ENCODE measurements around the gene BMP6.
A peak's percentile ranks its signal among the peaks of the same experiment; 100 is the strongest.

BMP6 gene

DNA sequence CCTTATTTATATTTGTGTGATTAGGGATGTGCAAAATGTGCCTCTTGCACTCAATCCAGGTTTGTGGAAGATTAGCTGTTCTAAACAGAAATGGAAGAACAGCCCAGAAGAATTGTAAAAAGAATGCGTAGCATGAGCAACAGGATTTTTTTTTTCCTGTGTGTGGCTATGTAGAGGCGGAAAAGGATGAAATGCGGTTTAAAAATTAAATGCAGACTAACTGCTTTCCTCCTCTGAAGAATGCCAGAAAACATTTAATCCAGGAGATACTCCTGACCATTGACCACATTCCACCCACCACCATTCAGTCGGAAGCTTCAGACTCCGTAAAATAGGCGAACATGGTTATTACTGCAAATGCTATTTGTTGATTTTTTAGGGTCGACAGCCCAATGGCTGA, 83.4 kb downstream of the BMP6 start:
- no peak overlapping the region for H2BK5ac ChIP-seq (ENCODE audit: low read depth, low read length, poor library complexity)
- no peak overlapping the region for H3K4ac ChIP-seq (ENCODE audit: low read depth, low read length)
- H3K23ac ChIP-seq (ENCODE audit: low read length): no peak overlapping the region
- H3K4me2 ChIP-seq (ENCODE audit: low read length): no peak overlapping the region
- H4K91ac ChIP-seq (ENCODE audit: low read depth, low read length): no peak overlapping the region
- H2AFZ ChIP-seq (ENCODE audit: insufficient read depth, low read length, poor library complexity): no peak overlapping the region
- H2BK12ac ChIP-seq (ENCODE audit: low read length): no peak overlapping the region
- no peaks in the 10 kb centered on the region for H3K36me3 ChIP-seq (ENCODE audit: control insufficient read depth in 1 of 2, insufficient read depth in 2 of 2, low read length in 2 of 2)
- no peaks in the 10 kb centered on the region for H3K27me3 ChIP-seq (ENCODE audit: insufficient read depth, low read length)
- no peak overlapping the region for H3K18ac ChIP-seq (ENCODE audit: low read length)
- no peaks in the 10 kb centered on the region for H3K79me1 ChIP-seq (ENCODE audit: low read length)
- H3K27ac ChIP-seq (ENCODE audit: low read depth, low read length): no peak overlapping the region
- H3K9me3 ChIP-seq (ENCODE audit: insufficient read depth, low read depth, low read length): no peaks in the 10 kb centered on the region
- no peak overlapping the region for H3K14ac ChIP-seq (ENCODE audit: low read length)
- no peaks in the 10 kb centered on the region for H3K79me2 ChIP-seq (ENCODE audit: control insufficient read depth, insufficient read depth, low read length, poor library complexity)
- no peaks in the 10 kb centered on the region for H3K4me1 ChIP-seq (ENCODE audit: control insufficient read depth in 1 of 2, insufficient read depth in 2 of 2, low read length in 2 of 2)
- peak in 1 of 2 donors; percentile 41 for DNase-seq
- no peak overlapping the region for H4K12ac ChIP-seq (ENCODE audit: low read depth, low read length)
- no CpG with 5 or more reads among the region's 7 CpGs for WGBS (ENCODE audit: extremely low coverage, insufficient coverage, insufficient read length)
- no peak overlapping the region for H4K8ac ChIP-seq (ENCODE audit: low read depth, low read length)
- no peak overlapping the region for H3K9ac ChIP-seq (ENCODE audit: low read length)
- no peak overlapping the region for H3K4me3 ChIP-seq (ENCODE audit: low read depth, low read length)
- H2AK5ac ChIP-seq (ENCODE audit: low read length): no peak overlapping the region
- no peak overlapping the region for H2BK120ac ChIP-seq (ENCODE audit: insufficient read depth, low read length, poor library complexity)

- no peak overlapping the region for H2AK5ac ChIP-seq (ENCODE audit: low read length)
- H3K4me2 ChIP-seq (ENCODE audit: low read length): no peak overlapping the region
- H3K4me1 ChIP-seq (ENCODE audit: control insufficient read depth in 1 of 2, insufficient read depth in 2 of 2, low read length in 2 of 2): no peaks in the 10 kb centered on the region
- H2BK120ac ChIP-seq (ENCODE audit: insufficient read depth, low read length, poor library complexity): no peak overlapping the region
- H3K79me2 ChIP-seq (ENCODE audit: control insufficient read depth, insufficient read depth, low read length, poor library complexity): no peaks in the 10 kb centered on the region
- H3K36me3 ChIP-seq (ENCODE audit: control insufficient read depth in 1 of 2, insufficient read depth in 2 of 2, low read length in 2 of 2): no peaks in the 10 kb centered on the region
- no peak overlapping the region for H4K91ac ChIP-seq (ENCODE audit: low read depth, low read length)
- H4K8ac ChIP-seq (ENCODE audit: low read depth, low read length): no peak overlapping the region
- H3K4ac ChIP-seq (ENCODE audit: low read depth, low read length): no peak overlapping the region
- H2BK12ac ChIP-seq (ENCODE audit: low read length): no peak overlapping the region
- no peaks in the 10 kb centered on the region for H3K79me1 ChIP-seq (ENCODE audit: low read length)
- no peak overlapping the region for H2BK5ac ChIP-seq (ENCODE audit: low read depth, low read length, poor library complexity)
- H3K4me3 ChIP-seq (ENCODE audit: low read depth, low read length): no peak overlapping the region
- H3K27ac ChIP-seq (ENCODE audit: low read depth, low read length): no peak overlapping the region
- H3K27me3 ChIP-seq (ENCODE audit: insufficient read depth, low read length): no peaks in the 10 kb centered on the region
- no peak for DNase-seq
- H3K9me3 ChIP-seq (ENCODE audit: insufficient read depth, low read depth, low read length): no peaks in the 10 kb centered on the region
- no peak overlapping the region for H3K23ac ChIP-seq (ENCODE audit: low read length)
- H3K9ac ChIP-seq (ENCODE audit: low read length): no peak overlapping the region
- H3K14ac ChIP-seq (ENCODE audit: low read length): no peak overlapping the region
- H2AFZ ChIP-seq (ENCODE audit: insufficient read depth, low read length, poor library complexity): no peak overlapping the region
- H4K12ac ChIP-seq (ENCODE audit: low read depth, low read length): no peak overlapping the region
- H3K18ac ChIP-seq (ENCODE audit: low read length): no peak overlapping the region
- 100% methylated on average over 2 of the region's 9 CpGs for WGBS (ENCODE audit: extremely low coverage, insufficient coverage, insufficient read length)
Measured at GRCh38 chr6:7811441-7811840, 85.5 kb downstream of the BMP6 start.

DNA sequence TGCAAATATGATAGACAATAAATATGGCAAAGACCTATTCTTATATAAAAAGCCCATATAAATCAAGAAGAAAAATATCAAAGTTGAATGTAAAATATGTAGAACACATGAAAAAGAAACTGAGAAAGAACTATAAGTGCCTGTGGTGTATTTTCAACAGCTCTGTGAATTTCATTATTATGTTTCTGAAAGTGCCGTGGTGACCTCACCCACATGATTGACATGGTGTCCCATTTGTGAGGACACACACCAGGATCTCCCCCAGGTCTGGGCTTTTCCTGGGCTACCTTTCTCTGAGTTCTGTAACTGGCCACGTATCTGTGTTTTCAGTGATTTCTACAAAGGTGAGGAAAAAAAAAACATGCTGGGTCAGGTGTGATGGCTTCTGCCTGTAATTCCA, 86.7 kb downstream of the BMP6 start:
- H3K9ac ChIP-seq (ENCODE audit: low read length): no peak overlapping the region
- H3K36me3 ChIP-seq (ENCODE audit: control insufficient read depth in 1 of 2, insufficient read depth in 2 of 2, low read length in 2 of 2): no peaks in the 10 kb centered on the region
- no peak overlapping the region for H3K14ac ChIP-seq (ENCODE audit: low read length)
- H3K9me3 ChIP-seq (ENCODE audit: insufficient read depth, low read depth, low read length): no peaks in the 10 kb centered on the region
- H3K4ac ChIP-seq (ENCODE audit: low read depth, low read length): no peak overlapping the region
- H3K79me1 ChIP-seq (ENCODE audit: low read length): no peaks in the 10 kb centered on the region
- H3K4me1 ChIP-seq (ENCODE audit: control insufficient read depth in 1 of 2, insufficient read depth in 2 of 2, low read length in 2 of 2): no peaks in the 10 kb centered on the region
- H4K12ac ChIP-seq (ENCODE audit: low read depth, low read length): no peak overlapping the region
- WGBS (ENCODE audit: extremely low coverage, insufficient coverage, insufficient read length): no CpG with 5 or more reads among the region's 2 CpGs
- no peak overlapping the region for H3K23ac ChIP-seq (ENCODE audit: low read length)
- no peak for DNase-seq
- H3K79me2 ChIP-seq (ENCODE audit: control insufficient read depth, insufficient read depth, low read length, poor library complexity): no peaks in the 10 kb centered on the region
- H3K27ac ChIP-seq (ENCODE audit: low read depth, low read length): no peak overlapping the region
- H3K4me2 ChIP-seq (ENCODE audit: low read length): no peak overlapping the region
- H4K91ac ChIP-seq (ENCODE audit: low read depth, low read length): no peak overlapping the region
- no peak overlapping the region for H2AFZ ChIP-seq (ENCODE audit: insufficient read depth, low read length, poor library complexity)
- H2BK12ac ChIP-seq (ENCODE audit: low read length): no peak overlapping the region
- H3K18ac ChIP-seq (ENCODE audit: low read length): no peak overlapping the region
- no peak overlapping the region for H3K4me3 ChIP-seq (ENCODE audit: low read depth, low read length)
- H2BK120ac ChIP-seq (ENCODE audit: insufficient read depth, low read length, poor library complexity): no peak overlapping the region
- no peak overlapping the region for H2BK5ac ChIP-seq (ENCODE audit: low read depth, low read length, poor library complexity)
- H2AK5ac ChIP-seq (ENCODE audit: low read length): no peak overlapping the region
- H4K8ac ChIP-seq (ENCODE audit: low read depth, low read length): no peak overlapping the region
- H3K27me3 ChIP-seq (ENCODE audit: insufficient read depth, low read length): no peaks in the 10 kb centered on the region

DNA sequence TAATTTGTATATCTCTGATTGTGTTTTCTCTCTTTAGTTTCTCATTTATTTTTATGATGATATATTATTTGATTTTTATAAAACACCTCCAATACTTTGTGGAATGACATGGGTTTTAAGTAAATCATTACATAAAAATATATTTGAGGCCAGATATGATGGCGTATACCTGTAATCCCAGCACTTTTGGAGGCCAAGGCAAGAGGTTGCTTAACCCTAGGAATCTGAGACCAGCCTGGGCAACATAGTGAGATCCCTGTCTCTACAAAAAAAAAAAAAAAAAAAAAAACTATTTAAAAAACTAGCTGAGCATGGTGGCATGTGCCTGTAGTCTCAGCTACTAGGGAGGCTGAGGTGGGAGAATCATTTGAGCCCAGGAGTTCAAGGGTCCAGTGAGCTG, 87.3 kb downstream of the BMP6 start:
- no peaks in the 10 kb centered on the region for H3K79me1 ChIP-seq (ENCODE audit: low read length)
- no peak overlapping the region for H2BK12ac ChIP-seq (ENCODE audit: low read length)
- no peaks in the 10 kb centered on the region for H3K9me3 ChIP-seq (ENCODE audit: insufficient read depth, low read depth, low read length)
- no peak overlapping the region for H3K9ac ChIP-seq (ENCODE audit: low read length)
- no CpG with 5 or more reads among the region's 1 CpG for WGBS (ENCODE audit: extremely low coverage, insufficient coverage, insufficient read length)
- no peak overlapping the region for H3K27ac ChIP-seq (ENCODE audit: low read depth, low read length)
- no peak overlapping the region for H3K18ac ChIP-seq (ENCODE audit: low read length)
- no peaks in the 10 kb centered on the region for H3K27me3 ChIP-seq (ENCODE audit: insufficient read depth, low read length)
- H4K91ac ChIP-seq (ENCODE audit: low read depth, low read length): no peak overlapping the region
- no peak overlapping the region for H2AFZ ChIP-seq (ENCODE audit: insufficient read depth, low read length, poor library complexity)
- no peak overlapping the region for H2BK5ac ChIP-seq (ENCODE audit: low read depth, low read length, poor library complexity)
- peak in 1 of 2 donors; percentile 51 for DNase-seq
- no peaks in the 10 kb centered on the region for H3K36me3 ChIP-seq (ENCODE audit: control insufficient read depth in 1 of 2, insufficient read depth in 2 of 2, low read length in 2 of 2)
- no peak overlapping the region for H3K4me3 ChIP-seq (ENCODE audit: low read depth, low read length)
- H3K4me1 ChIP-seq (ENCODE audit: control insufficient read depth in 1 of 2, insufficient read depth in 2 of 2, low read length in 2 of 2): no peaks in the 10 kb centered on the region
- H3K23ac ChIP-seq (ENCODE audit: low read length): no peak overlapping the region
- no peak overlapping the region for H4K8ac ChIP-seq (ENCODE audit: low read depth, low read length)
- H3K4me2 ChIP-seq (ENCODE audit: low read length): no peak overlapping the region
- H4K12ac ChIP-seq (ENCODE audit: low read depth, low read length): no peak overlapping the region
- no peaks in the 10 kb centered on the region for H3K79me2 ChIP-seq (ENCODE audit: control insufficient read depth, insufficient read depth, low read length, poor library complexity)
- H2BK120ac ChIP-seq (ENCODE audit: insufficient read depth, low read length, poor library complexity): no peak overlapping the region
- no peak overlapping the region for H3K4ac ChIP-seq (ENCODE audit: low read depth, low read length)
- H2AK5ac ChIP-seq (ENCODE audit: low read length): no peak overlapping the region
- H3K14ac ChIP-seq (ENCODE audit: low read length): no peak overlapping the region

Measured in trophoblast cell (in vitro differentiated cells and primary cell).